ENCODE results near the gene LRRC4C. TPM values are rescaled to one million over a fixed set of nuclear protein-coding genes. Genes with fewer than 3 reads are reported as not detected.

Gene LRRC4C
- total and polyA plus RNA-seq, 2 donors (not counting 3 experiments of a cell fraction or from before 2014, with no cell fraction given): not detected

DNA sequence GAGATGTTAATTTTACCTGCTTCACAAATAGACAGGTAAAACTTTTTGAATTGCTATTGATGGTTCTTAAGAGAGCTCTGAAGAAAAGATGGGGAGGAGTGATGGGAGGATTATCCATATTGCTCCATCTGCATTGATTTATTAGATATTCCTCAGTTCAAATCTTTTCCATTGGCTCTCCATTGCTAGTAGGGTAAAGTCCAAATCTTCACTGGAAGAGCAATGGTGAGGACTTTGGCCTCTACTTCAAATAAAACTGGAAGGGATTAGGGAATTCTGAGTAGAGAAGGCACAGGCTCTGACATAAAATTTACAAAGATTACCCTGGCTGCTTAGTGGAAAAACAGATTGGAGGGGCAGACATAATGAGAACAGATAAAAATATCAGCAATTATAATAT, 1024.1 kb downstream of the LRRC4C start:
- no peaks in the 10 kb centered on the region for H3K4me1 ChIP-seq (ENCODE audit: control insufficient read depth, extremely low read depth, insufficient read depth, low read length)
- H2AFZ ChIP-seq (ENCODE audit: low read depth, low read length): no peak overlapping the region
- no peak overlapping the region for H3K9ac ChIP-seq (replicated peaks; ENCODE audit: extremely low read depth, insufficient read depth, low read length)
- no peaks in the 10 kb centered on the region for H3K27me3 ChIP-seq (ENCODE audit: control insufficient read depth in 2 of 2, insufficient read depth in 2 of 2, low read length in 2 of 2)
- H4K20me1 ChIP-seq (replicated peaks; ENCODE audit: control insufficient read depth, extremely low read depth, insufficient read depth, low read length): no peaks in the 10 kb centered on the region
- intact Hi-C loops (cut with micrococcal nuclease): no loop called here
- no peak overlapping the region for H3K4me2 ChIP-seq (ENCODE audit: insufficient read depth, low read length)
- BruUV-seq (replicated peaks): no TSS peak
- no peaks in the 10 kb centered on the region for H3K9me1 ChIP-seq (replicated peaks; ENCODE audit: control insufficient read depth, extremely low read depth, insufficient read depth, low read length)
- dilution Hi-C loops (cut with MboI; ENCODE audit: extremely low pct_ligation_motif_present, low sequenced_read_pairs): no loop called here
- no peak overlapping the region for H3K4me3 ChIP-seq (replicated peaks in 1 of 3; ENCODE audit: insufficient read depth in 1 of 3, low read depth in 1 of 3, low read length in 3 of 3)
- H3K36me3 ChIP-seq (ENCODE audit: control insufficient read depth in 2 of 2, extremely low read depth in 1 of 2, insufficient read depth in 2 of 2, low read length in 2 of 2): no peaks in the 10 kb centered on the region
- H3K27ac ChIP-seq (ENCODE audit: insufficient read depth, low read depth, low read length): no peak overlapping the region
- POLR2A ChIA-PET: no interaction called here
- no peaks in the 10 kb centered on the region for H3K79me2 ChIP-seq (ENCODE audit: control insufficient read depth, insufficient read depth, low read length)
- TF ChIP-seq, protein P1, sequence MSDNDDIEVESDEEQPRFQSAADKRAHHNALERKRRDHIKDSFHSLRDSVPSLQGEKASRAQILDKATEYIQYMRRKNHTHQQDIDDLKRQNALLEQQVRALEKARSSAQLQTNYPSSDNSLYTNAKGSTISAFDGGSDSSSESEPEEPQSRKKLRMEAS (IDR thresholded peaks at IDR 0.05; ENCODE audit: insufficient read depth, insufficient read length): no peak
- TF ChIP-seq GATA2 (IDR thresholded peaks at IDR 0.05; ENCODE audit: insufficient read depth, insufficient read length, low read depth, low read length) (no peak), EZH2 (IDR thresholded peaks at IDR 0.05; ENCODE audit: borderline replicate concordance, low read depth, low read length, severe bottlenecking) (no peak)
- no peak for DNase-seq (ENCODE audit: low read depth, low spot score)
- no peaks in the 10 kb centered on the region for H3K9me3 ChIP-seq (replicated peaks; ENCODE audit: control insufficient read depth, insufficient read depth, low read length)
- CTCF ChIA-PET: no interaction called here
- no peak for FAIRE-seq

DNA sequence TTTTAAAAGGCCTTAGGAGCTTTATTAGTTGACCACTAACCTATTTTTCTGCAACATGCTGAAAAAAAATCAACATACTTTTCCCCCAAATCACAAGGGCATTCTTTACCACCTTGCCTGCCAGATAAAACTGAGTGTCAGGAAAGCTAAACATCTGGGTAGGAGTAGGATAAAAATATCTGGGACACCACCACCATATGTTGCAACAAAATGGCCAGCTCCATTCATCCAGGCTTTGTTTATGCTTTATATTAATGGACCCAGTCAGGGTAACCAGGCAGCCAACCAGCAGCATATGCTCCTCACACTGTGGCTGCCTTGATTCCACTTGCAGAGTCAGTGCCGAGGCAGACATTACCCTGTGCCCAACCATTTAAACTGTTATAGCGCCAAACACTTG, 1024.5 kb downstream of the LRRC4C start:
- H3K36me3 ChIP-seq (ENCODE audit: control insufficient read depth in 2 of 2, extremely low read depth in 1 of 2, insufficient read depth in 2 of 2, low read length in 2 of 2): no peaks in the 10 kb centered on the region
- H2AFZ ChIP-seq (ENCODE audit: low read depth, low read length): no peak overlapping the region
- H3K9me3 ChIP-seq (replicated peaks; ENCODE audit: control insufficient read depth, insufficient read depth, low read length): no peaks in the 10 kb centered on the region
- FAIRE-seq: no peak
- DNase-seq (ENCODE audit: low read depth, low spot score): no peak
- TF ChIP-seq EZH2 (IDR thresholded peaks at IDR 0.05; ENCODE audit: borderline replicate concordance, low read depth, low read length, severe bottlenecking): no peak
- no peak for TF ChIP-seq POLR2A (IDR thresholded peaks at IDR 0.05; ENCODE audit: low read depth, low read length)
- no peak for TF ChIP-seq POLR2AphosphoS5 (IDR thresholded peaks at IDR 0.05; ENCODE audit: insufficient read depth, low read depth, low read length)
- no peak for TF ChIP-seq MYC (IDR thresholded peaks at IDR 0.05; ENCODE audit: low read depth, low read length)
- no peak for TF ChIP-seq GATA2 (IDR thresholded peaks at IDR 0.05; ENCODE audit: insufficient read depth, insufficient read length, low read depth, low read length)
- TF ChIP-seq, protein P2, sequence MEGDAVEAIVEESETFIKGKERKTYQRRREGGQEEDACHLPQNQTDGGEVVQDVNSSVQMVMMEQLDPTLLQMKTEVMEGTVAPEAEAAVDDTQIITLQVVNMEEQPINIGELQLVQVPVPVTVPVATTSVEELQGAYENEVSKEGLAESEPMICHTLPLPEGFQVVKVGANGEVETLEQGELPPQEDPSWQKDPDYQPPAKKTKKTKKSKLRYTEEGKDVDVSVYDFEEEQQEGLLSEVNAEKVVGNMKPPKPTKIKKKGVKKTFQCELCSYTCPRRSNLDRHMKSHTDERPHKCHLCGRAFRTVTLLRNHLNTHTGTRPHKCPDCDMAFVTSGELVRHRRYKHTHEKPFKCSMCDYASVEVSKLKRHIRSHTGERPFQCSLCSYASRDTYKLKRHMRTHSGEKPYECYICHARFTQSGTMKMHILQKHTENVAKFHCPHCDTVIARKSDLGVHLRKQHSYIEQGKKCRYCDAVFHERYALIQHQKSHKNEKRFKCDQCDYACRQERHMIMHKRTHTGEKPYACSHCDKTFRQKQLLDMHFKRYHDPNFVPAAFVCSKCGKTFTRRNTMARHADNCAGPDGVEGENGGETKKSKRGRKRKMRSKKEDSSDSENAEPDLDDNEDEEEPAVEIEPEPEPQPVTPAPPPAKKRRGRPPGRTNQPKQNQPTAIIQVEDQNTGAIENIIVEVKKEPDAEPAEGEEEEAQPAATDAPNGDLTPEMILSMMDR (IDR thresholded peaks at IDR 0.05; ENCODE audit: extremely low read depth in 1 of 2, insufficient read depth in 1 of 2, low read depth in 1 of 2, low read length in 2 of 2): no peak
- TF ChIP-seq JUN (IDR thresholded peaks at IDR 0.05; ENCODE audit: borderline replicate concordance, insufficient read depth, insufficient read length, low read depth): no peak
- TF ChIP-seq, protein P1 (IDR thresholded peaks at IDR 0.05; ENCODE audit: insufficient read depth, insufficient read length): no peak
- TF ChIP-seq FOS (IDR thresholded peaks at IDR 0.05; ENCODE audit: borderline replicate concordance, insufficient read depth, low read length): no peak
- no peak overlapping the region for H3K4me3 ChIP-seq (replicated peaks in 1 of 3; ENCODE audit: insufficient read depth in 1 of 3, low read depth in 1 of 3, low read length in 3 of 3)
- H3K9ac ChIP-seq (replicated peaks; ENCODE audit: extremely low read depth, insufficient read depth, low read length): no peak overlapping the region
- no peak overlapping the region for H3K4me2 ChIP-seq (ENCODE audit: insufficient read depth, low read length)
- no TSS peak for BruUV-seq (replicated peaks)
- intact Hi-C loops (cut with micrococcal nuclease): no loop called here
- ChIA-PET POLR2A (no interaction called here), CTCF (no interaction called here)
- H3K4me1 ChIP-seq (ENCODE audit: control insufficient read depth, extremely low read depth, insufficient read depth, low read length): no peaks in the 10 kb centered on the region
- no peaks in the 10 kb centered on the region for H4K20me1 ChIP-seq (replicated peaks; ENCODE audit: control insufficient read depth, extremely low read depth, insufficient read depth, low read length)
- no peaks in the 10 kb centered on the region for H3K9me1 ChIP-seq (replicated peaks; ENCODE audit: control insufficient read depth, extremely low read depth, insufficient read depth, low read length)
- H3K27me3 ChIP-seq (ENCODE audit: control insufficient read depth in 2 of 2, insufficient read depth in 2 of 2, low read length in 2 of 2): no peaks in the 10 kb centered on the region
- no peaks in the 10 kb centered on the region for H3K79me2 ChIP-seq (ENCODE audit: control insufficient read depth, insufficient read depth, low read length)
- no peak overlapping the region for H3K27ac ChIP-seq (ENCODE audit: insufficient read depth, low read depth, low read length)
- dilution Hi-C loops (cut with MboI; ENCODE audit: extremely low pct_ligation_motif_present, low sequenced_read_pairs): no loop called here

All from endothelial cell of umbilical vein (primary cell).